ENCODE measurements around the gene C11orf21.

Gene C11orf21

DNA sequence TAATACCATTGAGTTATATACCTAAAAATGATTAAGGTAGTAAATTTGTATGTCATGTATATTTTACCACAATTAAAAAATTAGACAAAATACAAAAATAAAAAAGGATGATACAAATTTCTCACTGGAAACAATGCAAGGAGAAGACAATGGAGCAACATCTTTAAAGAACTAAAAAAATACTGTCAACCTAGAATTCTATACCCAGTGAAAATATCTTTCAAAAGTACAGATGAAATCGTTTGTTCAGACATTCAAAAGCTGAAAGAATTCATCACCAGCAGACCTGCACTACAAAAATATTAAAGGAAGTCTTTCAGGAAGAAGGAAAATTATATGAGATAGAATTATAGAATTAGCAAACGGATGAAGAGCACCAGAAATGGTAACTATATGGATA, 21.5 kb downstream of the C11orf21 start:
- ATAC-seq, result no peak

DNA sequence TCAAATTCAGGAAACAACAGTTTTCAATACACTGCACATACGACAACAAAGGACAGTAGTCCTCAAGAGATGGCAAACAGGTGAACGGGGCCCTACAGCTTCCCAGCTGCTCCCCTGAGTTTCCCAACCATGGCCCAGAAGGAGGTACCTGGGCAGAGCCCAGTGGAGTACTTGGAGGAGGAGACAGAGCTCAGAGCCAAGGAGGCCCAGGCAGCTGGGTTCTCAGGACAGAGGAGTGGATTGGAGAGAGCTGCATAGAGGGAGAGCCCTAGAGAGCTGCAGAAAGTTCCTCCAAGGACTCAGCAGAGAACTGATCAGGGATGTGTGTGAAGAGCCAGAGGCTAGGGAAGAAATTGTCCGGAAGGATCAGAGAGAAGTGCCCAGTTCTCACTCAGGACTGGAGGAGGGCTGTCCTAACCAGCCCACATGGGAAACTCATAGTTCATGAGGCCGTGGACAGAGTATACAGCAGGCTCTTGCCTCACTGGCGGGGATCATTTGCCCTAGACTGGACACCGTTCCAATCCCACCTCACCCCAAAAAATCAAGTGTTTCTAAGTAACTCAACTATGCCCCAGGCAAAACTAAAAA, 23.7 kb downstream of the C11orf21 start:
- no peak overlapping the region for H3K4me3 Mint-ChIP-seq
- H3K27ac Mint-ChIP-seq, result no peak overlapping the region
- no peaks in the 10 kb centered on the region for H3K4me1 Mint-ChIP-seq
- no peak for ATAC-seq
- peaks cover 22% of the 10 kb centered on the region for H3K9me3 Mint-ChIP-seq
- no peak for DNase-seq
- peaks cover 4% of the 10 kb centered on the region for H3K36me3 Mint-ChIP-seq (ENCODE audit: low read depth)
- peaks cover 7% of the 10 kb centered on the region for H3K27me3 Mint-ChIP-seq

More for the DNA sequence above, 21.5 kb downstream of the C11orf21 start:
- Mint-ChIP-seq H3K4me1 (no peaks in the 10 kb centered on the region), H3K27me3 (no peaks in the 10 kb centered on the region), H3K4me3 (no peak overlapping the region), H3K9me3 (peaks cover 28% of the 10 kb centered on the region), H3K36me3 (ENCODE audit: low read depth) (peaks cover 4% of the 10 kb centered on the region), H3K27ac (no peak overlapping the region)
- DNase-seq, result no peak

DNA sequence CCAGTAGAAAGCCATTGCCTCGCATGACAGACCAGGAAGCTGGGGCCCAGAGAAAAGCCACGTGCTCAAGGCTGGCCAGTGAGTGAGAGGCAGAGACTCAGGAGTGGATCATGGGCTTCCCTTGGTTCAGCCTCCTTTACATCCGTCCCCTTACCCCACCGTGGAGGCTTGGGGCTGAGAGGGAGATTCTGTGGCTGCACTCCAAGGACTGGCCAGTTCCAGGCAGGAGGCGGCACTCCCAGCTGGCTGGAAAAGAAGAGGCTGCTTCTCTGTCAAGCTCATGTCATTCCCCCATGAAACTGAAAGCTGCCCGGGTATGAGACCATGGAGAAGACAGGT, 24.7 kb downstream of the C11orf21 start:
- Mint-ChIP-seq H3K4me3 (no peak overlapping the region), H3K4me1 (peaks cover 2% of the 10 kb centered on the region), H3K9me3 (peaks cover 14% of the 10 kb centered on the region), H3K27me3 (peaks cover 16% of the 10 kb centered on the region), H3K27ac (no peak overlapping the region), H3K36me3 (ENCODE audit: low read depth) (peaks cover 4% of the 10 kb centered on the region)
- ATAC-seq (no peak), DNase-seq (no peak)

DNA sequence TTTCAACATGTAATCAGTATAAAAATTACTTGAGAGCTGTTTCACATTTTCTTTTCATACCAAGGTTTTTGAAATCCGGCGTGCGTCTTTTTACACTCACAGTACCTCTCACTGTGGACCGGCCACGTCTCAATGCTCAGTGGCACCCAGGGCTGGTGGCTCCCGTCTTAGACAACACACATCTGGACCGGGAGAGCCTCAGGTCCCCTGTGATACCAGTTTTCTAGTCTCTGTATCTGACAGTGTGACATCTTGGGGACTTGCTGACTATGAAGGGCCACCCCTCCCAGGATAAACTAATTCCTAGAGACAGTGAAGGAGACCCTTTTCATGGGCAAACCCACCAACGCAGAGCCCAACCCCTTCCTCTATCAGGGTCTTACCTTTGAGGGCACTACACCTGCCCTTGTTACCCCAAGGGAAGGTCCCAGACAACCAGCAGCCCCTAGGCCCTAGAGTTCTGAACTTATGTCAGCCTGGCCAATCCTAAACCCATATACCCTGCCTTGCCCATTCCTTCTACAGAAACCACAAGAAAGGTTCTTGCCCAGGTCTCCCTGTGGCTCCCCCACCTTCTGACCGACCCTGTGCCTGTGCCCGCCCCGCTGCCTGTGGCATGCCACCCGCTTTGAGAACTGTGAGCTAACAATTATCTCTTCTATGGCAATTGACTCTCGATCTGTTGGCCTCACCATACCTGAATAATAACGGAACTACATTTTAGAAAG, 25.3 kb downstream of the C11orf21 start:
- H3K27ac Mint-ChIP-seq, result no peak overlapping the region
- no peak overlapping the region for H3K4me3 Mint-ChIP-seq
- peaks cover 20% of the 10 kb centered on the region for H3K27me3 Mint-ChIP-seq
- peaks cover 14% of the 10 kb centered on the region for H3K9me3 Mint-ChIP-seq
- H3K4me1 Mint-ChIP-seq, result peaks cover 4% of the 10 kb centered on the region
- H3K36me3 Mint-ChIP-seq (ENCODE audit: low read depth), result peaks cover 4% of the 10 kb centered on the region
- no peak for ATAC-seq
- no peak for DNase-seq

DNA sequence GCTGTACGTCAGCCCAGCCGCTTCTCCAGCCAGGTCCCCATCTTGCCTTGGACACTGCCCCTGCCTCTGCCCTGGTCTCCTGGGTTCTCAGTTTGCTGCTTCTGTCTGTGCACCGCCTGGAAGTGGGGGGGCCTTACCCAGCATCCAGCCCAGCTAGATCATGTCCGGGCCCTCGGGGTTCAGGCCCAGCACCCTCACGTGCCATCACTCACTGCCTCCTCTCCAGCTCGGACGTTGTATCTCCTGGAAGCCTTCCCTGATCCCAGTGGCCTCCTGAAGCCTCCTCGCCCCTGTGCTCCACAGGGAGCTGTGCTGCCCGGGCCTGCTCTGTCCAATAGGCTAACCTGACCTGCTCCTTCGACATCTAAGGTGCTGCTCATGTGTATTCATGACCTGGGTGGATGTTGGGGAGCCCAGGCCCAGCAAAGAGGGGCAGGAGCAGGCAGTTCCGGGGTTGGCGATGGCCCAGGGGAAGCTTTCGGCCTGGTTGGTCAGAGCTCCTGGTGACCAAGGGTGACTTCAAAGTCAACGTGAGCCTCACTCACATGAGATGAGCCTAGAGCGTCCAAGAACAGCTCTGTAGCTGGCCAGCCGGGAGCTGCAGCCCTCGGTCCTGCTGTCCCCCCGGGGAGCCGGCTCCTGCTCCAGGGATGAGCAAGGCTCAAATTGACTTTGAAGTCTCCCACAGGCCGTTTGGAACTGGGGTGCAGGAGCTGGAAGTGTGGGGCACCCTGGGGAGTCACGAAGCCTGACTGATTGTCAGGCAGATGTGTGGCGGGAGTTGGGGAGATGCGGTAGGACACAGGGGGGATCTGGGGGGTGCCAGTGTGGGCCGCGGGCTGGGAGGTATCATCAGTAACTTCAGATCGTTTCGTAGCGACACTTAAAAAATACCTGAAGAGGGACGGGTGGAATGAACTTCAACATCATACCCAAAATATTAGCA, 26.1 kb downstream of the C11orf21 start:
- no peak overlapping the region for H3K27ac Mint-ChIP-seq
- H3K4me1 Mint-ChIP-seq, result peaks cover 5% of the 10 kb centered on the region
- peaks cover 22% of the 10 kb centered on the region for H3K27me3 Mint-ChIP-seq
- peaks cover 14% of the 10 kb centered on the region for H3K9me3 Mint-ChIP-seq
- ATAC-seq (no peak), DNase-seq (no peak)
- H3K4me3 Mint-ChIP-seq, result no peak overlapping the region
- peaks cover 4% of the 10 kb centered on the region for H3K36me3 Mint-ChIP-seq (ENCODE audit: low read depth)

DNA sequence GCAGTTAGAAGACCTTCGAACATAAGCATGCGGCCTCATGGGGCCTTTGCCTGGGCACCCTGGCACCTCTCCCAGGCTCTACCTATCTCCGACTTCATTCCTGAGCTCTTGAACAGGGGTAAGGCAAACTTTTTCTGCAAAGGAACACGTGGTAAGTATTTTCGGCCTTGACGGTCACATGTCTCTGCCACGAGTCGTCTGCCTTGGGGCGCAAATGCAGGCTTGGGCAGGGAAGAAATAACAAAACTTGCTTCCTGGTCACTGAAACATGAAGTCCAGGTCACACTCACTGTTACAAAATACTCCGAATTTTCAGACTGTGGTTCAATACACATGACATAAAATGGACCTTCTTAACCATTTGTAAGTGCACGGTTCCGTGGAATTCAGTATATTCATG, 27.9 kb downstream of the C11orf21 start:
- H3K27me3 Mint-ChIP-seq, result peaks cover 29% of the 10 kb centered on the region
- peaks cover 9% of the 10 kb centered on the region for H3K4me1 Mint-ChIP-seq
- H3K4me3 Mint-ChIP-seq, result no peak overlapping the region
- H3K27ac Mint-ChIP-seq, result no peak overlapping the region
- ATAC-seq (no peak), DNase-seq (no peak)
- H3K9me3 Mint-ChIP-seq, result peaks cover 1% of the 10 kb centered on the region
- peaks cover under 1% of the 10 kb centered on the region for H3K36me3 Mint-ChIP-seq (ENCODE audit: low read depth)

DNA sequence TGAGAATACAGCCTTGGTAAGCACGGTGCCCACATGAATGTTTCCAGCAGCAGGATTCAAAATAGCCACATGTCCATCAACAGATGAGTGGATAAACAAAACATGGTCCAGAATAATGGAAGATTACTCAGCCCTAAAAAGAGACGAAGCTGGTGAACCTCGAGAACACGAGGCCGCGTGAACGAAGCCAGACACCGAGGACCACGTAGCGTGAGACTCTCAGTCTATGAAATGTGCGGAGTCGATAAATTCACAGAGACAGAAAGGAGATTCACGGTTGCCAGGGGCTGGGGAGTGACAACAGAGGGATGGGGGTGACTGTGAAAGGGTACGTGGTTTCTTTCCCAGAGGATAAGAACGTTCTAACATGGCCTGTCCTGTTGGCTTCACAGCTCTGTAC, 28.4 kb downstream of the C11orf21 start:
- peaks cover 12% of the 10 kb centered on the region for H3K4me1 Mint-ChIP-seq
- H3K36me3 Mint-ChIP-seq (ENCODE audit: low read depth), result no peaks in the 10 kb centered on the region
- no peak overlapping the region for H3K4me3 Mint-ChIP-seq
- DNase-seq, result no peak
- H3K27me3 Mint-ChIP-seq, result peaks cover 29% of the 10 kb centered on the region
- no peaks in the 10 kb centered on the region for H3K9me3 Mint-ChIP-seq
- H3K27ac Mint-ChIP-seq, result no peak overlapping the region
- no peak for ATAC-seq

DNA sequence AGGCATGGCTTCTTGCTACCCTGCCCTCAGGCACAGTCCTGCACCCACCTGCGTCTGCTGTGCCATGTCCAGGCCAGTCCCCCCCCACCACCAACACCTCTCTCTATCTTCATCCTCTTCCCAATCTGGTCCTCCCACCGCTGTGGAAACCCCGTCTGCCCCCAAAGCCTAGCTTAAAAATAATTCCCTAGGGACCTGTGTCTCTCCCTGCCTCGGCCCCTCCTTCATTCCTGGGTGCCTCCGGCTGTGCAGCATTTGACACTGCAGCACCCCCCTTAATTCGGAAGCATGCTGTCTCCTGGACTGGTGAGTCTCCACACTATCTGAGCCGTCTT, 28.8 kb downstream of the C11orf21 start:
- H3K36me3 Mint-ChIP-seq (ENCODE audit: low read depth), result no peaks in the 10 kb centered on the region
- ATAC-seq (no peak), DNase-seq (no peak)
- no peak overlapping the region for H3K27ac Mint-ChIP-seq
- H3K9me3 Mint-ChIP-seq, result no peaks in the 10 kb centered on the region
- H3K4me3 Mint-ChIP-seq, result no peak overlapping the region
- peaks cover 29% of the 10 kb centered on the region for H3K27me3 Mint-ChIP-seq
- peaks cover 16% of the 10 kb centered on the region for H3K4me1 Mint-ChIP-seq

DNA sequence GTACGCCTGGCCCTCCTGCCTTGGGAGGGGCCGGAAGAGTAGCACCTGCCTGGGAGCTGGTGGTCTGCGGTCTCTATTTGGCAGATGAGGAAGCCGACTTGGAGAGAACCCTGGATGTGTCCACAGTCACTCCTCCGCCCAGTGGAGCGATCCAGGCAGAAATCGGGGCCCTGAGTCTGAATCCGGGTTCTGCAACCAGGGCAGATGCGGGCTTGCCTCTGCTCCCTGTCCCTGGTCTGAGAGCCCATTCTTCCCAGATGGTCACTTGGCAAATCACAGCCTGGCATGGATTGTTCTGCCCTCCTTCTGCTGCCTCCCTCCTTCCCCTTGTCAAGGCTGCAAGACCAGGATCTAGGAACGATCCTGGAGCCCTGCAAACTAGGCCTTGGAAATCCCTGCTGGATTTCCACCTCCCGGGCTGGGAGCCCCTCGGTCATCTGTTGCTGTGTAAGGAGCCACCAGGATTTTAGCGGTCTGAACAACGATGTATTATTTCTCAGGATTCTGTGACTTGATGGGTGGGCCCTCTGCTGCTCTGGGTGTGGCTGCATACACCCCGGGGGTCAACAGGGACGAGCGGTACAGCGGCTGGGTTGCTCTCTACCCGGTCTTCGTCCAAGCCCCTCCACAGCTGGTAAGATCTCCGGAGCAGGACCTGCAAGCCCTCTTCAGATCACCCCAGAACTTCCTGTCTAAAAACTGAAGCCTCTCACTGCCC, 29.3 kb downstream of the C11orf21 start:
- H3K27me3 Mint-ChIP-seq, result peaks cover 29% of the 10 kb centered on the region
- no peak for ATAC-seq
- H3K36me3 Mint-ChIP-seq (ENCODE audit: low read depth), result no peaks in the 10 kb centered on the region
- H3K9me3 Mint-ChIP-seq, result no peaks in the 10 kb centered on the region
- H3K27ac Mint-ChIP-seq, result no peak overlapping the region
- H3K4me3 Mint-ChIP-seq, result no peak overlapping the region
- DNase-seq, result no peak
- peaks cover 21% of the 10 kb centered on the region for H3K4me1 Mint-ChIP-seq

DNA sequence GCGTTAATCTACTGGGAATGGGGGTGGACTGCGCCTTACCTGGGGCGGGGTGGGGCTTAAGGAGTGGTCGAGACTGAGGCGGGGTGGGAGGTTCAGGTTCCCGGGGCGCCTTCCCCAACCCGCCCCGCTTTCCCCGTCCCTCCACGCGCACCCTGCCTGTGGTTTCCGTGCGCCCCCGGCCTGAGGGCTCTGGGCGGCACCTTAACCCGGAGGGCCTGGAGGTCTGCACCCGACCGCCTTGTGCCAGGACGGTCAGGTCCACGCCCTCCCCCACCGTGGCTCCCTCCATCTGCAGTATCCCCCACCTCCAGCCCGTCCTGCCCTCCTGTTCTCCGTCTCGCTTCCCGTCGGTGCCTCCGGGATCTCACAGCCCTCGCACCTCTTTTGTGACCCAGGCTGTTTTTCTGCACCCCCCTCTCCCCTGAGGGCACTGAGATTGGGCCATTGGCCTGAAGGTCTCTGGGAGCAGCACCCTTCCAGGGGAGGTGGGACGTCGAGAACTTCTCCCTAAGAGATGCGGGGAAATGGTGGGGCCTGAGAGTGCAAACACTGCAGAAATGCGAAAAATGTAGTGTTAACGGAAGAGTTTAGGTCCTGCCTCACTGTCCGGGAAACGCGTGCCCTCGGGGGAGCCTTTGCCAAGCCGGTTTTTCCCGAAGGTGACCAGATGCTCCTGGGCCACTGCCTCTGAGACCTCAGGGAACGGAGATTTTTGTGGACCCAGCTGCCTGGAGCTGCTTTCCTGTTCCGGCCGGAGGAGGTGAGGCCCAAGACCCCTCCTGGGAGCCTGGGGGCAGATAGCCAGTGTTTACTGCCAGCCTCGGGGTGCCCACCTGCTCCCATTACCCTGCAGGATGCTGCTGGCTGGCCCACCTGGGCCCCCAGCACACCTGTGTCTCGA, 30.1 kb downstream of the C11orf21 start:
- H3K27ac Mint-ChIP-seq, result no peak overlapping the region
- no peak overlapping the region for H3K4me3 Mint-ChIP-seq
- no peak for ATAC-seq
- no peak for DNase-seq
- peaks cover 29% of the 10 kb centered on the region for H3K27me3 Mint-ChIP-seq
- H3K36me3 Mint-ChIP-seq (ENCODE audit: low read depth), result no peaks in the 10 kb centered on the region
- H3K4me1 Mint-ChIP-seq, result peaks cover 26% of the 10 kb centered on the region
- H3K9me3 Mint-ChIP-seq, result no peaks in the 10 kb centered on the region

DNA sequence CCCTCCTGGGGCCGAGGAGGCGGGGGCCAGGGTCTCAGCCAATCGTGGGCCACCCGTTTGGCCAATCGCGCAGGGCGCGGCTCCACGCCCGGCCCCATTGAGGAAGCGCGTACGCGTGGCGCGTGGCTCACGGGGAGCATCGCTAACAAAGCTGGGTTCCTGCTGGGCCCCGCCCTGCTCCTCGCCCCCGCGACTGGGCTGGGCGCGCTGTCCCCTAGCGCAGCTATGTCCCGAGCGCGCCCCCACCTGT, 30.7 kb downstream of the C11orf21 start:
- H3K4me1 Mint-ChIP-seq, result peaks cover 32% of the 10 kb centered on the region
- H3K27me3 Mint-ChIP-seq, result peaks cover 29% of the 10 kb centered on the region
- H3K27ac Mint-ChIP-seq, result no peak overlapping the region
- no peaks in the 10 kb centered on the region for H3K36me3 Mint-ChIP-seq (ENCODE audit: low read depth)
- no peak overlapping the region for H3K4me3 Mint-ChIP-seq
- DNase-seq (peak; percentile 33), ATAC-seq (peak; percentile 11)
- H3K9me3 Mint-ChIP-seq, result no peaks in the 10 kb centered on the region

DNA sequence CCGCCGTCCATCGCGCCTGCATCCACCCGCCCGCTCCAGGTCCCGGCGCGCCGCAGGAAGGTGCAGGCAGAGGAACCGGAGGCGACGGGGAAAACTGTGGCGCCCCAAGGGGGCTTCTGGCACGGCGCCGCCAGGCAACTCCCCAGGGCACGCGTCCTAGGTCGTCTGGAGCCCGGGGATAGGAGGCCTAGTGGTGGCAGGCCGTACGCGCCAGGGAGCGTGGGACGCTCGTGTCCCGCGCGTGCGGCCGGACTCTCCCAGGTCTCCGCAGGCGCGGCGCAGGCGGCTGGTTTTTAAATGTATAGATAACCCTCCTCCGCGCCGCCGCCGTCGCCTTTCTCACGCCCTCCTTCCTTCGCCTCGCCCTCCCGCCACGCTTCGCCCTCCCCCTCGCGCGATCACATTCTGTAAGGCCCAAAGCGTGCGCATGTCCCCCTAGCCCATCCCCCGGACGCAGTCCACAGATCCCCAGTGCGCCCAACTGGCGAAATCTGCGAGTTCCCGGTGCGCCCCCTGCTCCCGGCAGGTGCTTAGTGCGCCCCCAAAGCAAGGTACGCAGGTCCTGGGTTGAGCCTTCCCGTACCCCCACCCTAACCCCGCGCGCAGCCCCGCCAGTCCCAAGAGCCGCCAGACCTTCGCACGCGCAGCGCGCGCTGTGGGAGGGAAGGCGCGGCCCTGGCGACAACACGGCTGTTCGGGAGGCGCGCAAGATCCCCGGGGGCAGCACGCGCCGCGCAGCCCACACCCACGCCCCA, 31.2 kb downstream of the C11orf21 start, which contains the start of gene ASCL2:
Gene ASCL2 (minus strand): TSS at position 267 of the 755 bp plus-strand sequence. CDS start 256 bp downstream, at position 11.
- no peak within 1 kb of the TSS for H3K27ac Mint-ChIP-seq
- no peaks in the 10 kb centered on the region for H3K9me3 Mint-ChIP-seq
- no peak for ATAC-seq

DNA sequence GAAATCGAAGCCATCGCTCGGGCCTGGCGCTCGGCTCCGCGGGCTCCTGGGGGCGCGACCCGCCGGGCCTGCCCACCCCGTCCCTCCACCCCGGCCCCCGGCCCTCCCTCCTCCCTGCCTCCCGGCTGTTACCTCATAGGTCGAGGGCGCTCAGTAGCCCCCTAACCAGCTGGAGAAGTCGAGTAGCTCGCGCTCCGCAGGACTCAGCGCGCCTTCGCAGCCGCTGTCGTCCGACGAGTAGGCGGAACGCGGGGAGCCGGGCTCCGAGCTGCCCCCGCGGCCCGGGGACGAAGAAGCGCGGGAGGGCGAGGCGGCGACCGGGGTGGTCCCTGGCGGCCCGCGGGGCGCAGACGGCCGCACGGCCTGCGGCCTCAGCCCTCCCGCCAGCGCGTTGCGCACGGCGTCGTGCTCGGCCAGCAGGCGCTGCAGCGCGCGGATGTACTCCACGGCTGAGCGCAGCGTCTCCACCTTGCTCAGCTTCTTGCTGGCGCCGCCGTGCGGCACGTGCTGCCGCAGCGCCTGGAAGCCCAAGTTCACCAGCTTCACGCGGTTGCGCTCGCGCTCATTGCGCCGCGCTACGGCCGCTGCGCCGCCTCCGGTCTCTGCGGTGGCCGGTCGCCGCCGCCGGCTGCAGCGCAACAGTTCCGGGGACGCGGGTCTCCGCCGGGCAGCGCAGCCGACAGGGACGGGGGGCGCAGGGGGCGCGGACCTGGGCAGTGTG, 32.0 kb downstream of the C11orf21 start:
- peaks cover 40% of the 10 kb centered on the region for H3K4me1 Mint-ChIP-seq
- H3K4me3 Mint-ChIP-seq, result peak overlapping the region; percentile 60
- H3K9me3 Mint-ChIP-seq, result no peaks in the 10 kb centered on the region
- no peak overlapping the region for H3K27ac Mint-ChIP-seq
- H3K36me3 Mint-ChIP-seq (ENCODE audit: low read depth), result no peaks in the 10 kb centered on the region
- ATAC-seq (no peak), DNase-seq (peak; percentile 52)
- peaks cover 29% of the 10 kb centered on the region for H3K27me3 Mint-ChIP-seq

More for the DNA sequence above, 31.2 kb downstream of the C11orf21 start, which contains the start of gene ASCL2:
- no peak for DNase-seq
- H3K36me3 Mint-ChIP-seq (ENCODE audit: low read depth), result no peaks in the 10 kb centered on the region
- H3K4me3 Mint-ChIP-seq, result peak within 1 kb of the TSS; percentile 60
- H3K27me3 Mint-ChIP-seq, result peaks cover 29% of the 10 kb centered on the region
- peaks cover 37% of the 10 kb centered on the region for H3K4me1 Mint-ChIP-seq

Measured in activated naive CD8-positive, alpha-beta T cell treated with anti-CD3 and anti-CD28 coated beads, Interleukin-2, amount 50 U/mL, for 24 hours (primary cell).